NB4 (cell line): ENCODE data around the gene TTC4.

ENCODE experiments used
- CTCF ChIP-seq: IDR thresholded peaks from one replicate; pipeline ENCODE4 v1.5.1; 2012; ENCODE audit warnings: low read depth, low read length
- POLR2A ChIP-seq: IDR thresholded peaks from 2 replicates; pipeline ENCODE4 v1.6.1; 2011; ENCODE audit warnings: mild to moderate bottlenecking; ENCODE audit not compliant: insufficient read length; ENCODE audit errors: extremely low read depth

DNA sequence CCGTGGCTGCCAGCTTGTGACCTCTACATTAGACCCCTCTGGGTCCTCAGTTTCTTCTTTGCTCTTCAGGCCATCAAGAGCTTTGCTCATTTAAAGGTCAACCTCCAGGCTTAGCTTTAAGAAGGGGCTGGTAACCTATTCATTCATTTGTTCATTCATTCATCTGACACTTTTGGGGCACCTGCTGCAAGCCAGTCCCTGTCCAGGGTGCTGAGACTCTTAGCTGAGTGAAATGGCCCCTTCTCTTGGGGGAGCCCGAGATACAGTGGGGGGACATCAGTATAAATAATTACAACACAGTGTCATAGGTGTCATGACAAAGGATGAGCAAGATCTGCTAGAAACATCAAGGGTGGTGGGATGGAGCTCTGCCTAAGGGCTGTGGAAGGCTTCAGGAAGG, 10.5 kb upstream of the TTC4 start:
- no peak for TF ChIP-seq POLR2A
- no peak for TF ChIP-seq CTCF
